NT2/D1 (cell line): ENCODE measurements around the gene FXYD3.
A peak's percentile ranks its signal among the peaks of the same experiment; 100 is the strongest.

Experiments used
- DNase-seq: peaks from one replicate; pipeline ENCODE4 v3.0.0-alpha.2; 2011; ENCODE audit warnings: low read depth, low spot score
- H3K27me3 ChIP-seq: 2 replicates; pipeline ENCODE4 v1.6.0; 2011; ENCODE audit warnings: mild to moderate bottlenecking; ENCODE audit not compliant: insufficient read length, insufficient read depth
- H3K36me3 ChIP-seq: 2 replicates; pipeline ENCODE4 v1.6.1; 2011; ENCODE audit warnings: mild to moderate bottlenecking, low read length, mixed read lengths; ENCODE audit not compliant: insufficient read depth, insufficient read length
- H3K4me1 ChIP-seq: 2 replicates; pipeline ENCODE4 v1.5.1; 2011; ENCODE audit not compliant: insufficient read depth, insufficient read length
- H3K4me3 ChIP-seq: 2 replicates; pipeline ENCODE4 v1.5.1; 2011; ENCODE audit warnings: low read depth; ENCODE audit not compliant: insufficient read length
- H3K9ac ChIP-seq: 2 replicates; pipeline ENCODE4 v1.6.0; 2011; ENCODE audit warnings: low read depth; ENCODE audit not compliant: insufficient read length
- H3K9me3 ChIP-seq: 2 replicates; pipeline ENCODE4 v1.5.1; 2011; ENCODE audit warnings: mild to moderate bottlenecking, low read length; ENCODE audit not compliant: insufficient read depth
- SUZ12 ChIP-seq: IDR thresholded peaks from 2 replicates; pipeline ENCODE4 v1.6.1; 2011; ENCODE audit not compliant: insufficient read length, insufficient read depth; ENCODE audit errors: extremely low read depth
- YY1 ChIP-seq: IDR thresholded peaks from 2 replicates; pipeline ENCODE4 v1.6.1; 2011; ENCODE audit not compliant: insufficient read length, insufficient read depth
- ZNF274 ChIP-seq: IDR thresholded peaks from 2 replicates; pipeline ENCODE4 v1.6.1; 2011; ENCODE audit warnings: mild to moderate bottlenecking, low read depth, low read length

The FXYD3 gene

GRCh38 chr19:35117799-35118198 lies 2.2 kb downstream of the FXYD3 start:
- no peak for DNase-seq
- no peaks in the 10 kb centered on the region for H3K27me3 ChIP-seq
- peaks cover 7% of the 10 kb centered on the region for H3K4me1 ChIP-seq
- no peak overlapping the region for H3K9ac ChIP-seq
- no peaks in the 10 kb centered on the region for H3K9me3 ChIP-seq
- no peaks in the 10 kb centered on the region for H3K36me3 ChIP-seq
- TF ChIP-seq ZNF274 (no peak), SUZ12 (no peak), YY1 (no peak)
- no peak overlapping the region for H3K4me3 ChIP-seq

GRCh38 chr19:35118268-35119020 lies 2.8 kb downstream of the FXYD3 start:
- DNase-seq = no peak
- H3K4me3 ChIP-seq = no peak overlapping the region
- no peak for TF ChIP-seq SUZ12
- no peak for TF ChIP-seq ZNF274
- TF ChIP-seq YY1 = no peak
- H3K9me3 ChIP-seq = no peaks in the 10 kb centered on the region
- H3K9ac ChIP-seq = no peak overlapping the region
- peaks cover 10% of the 10 kb centered on the region for H3K4me1 ChIP-seq
- H3K27me3 ChIP-seq = no peaks in the 10 kb centered on the region
- H3K36me3 ChIP-seq = no peaks in the 10 kb centered on the region

- Histone ChIP-seq H3K4me1 (peaks cover 10% of the 10 kb centered on the region), H3K27me3 (no peaks in the 10 kb centered on the region), H3K9me3 (no peaks in the 10 kb centered on the region), H3K4me3 (no peak overlapping the region), H3K9ac (no peak overlapping the region), H3K36me3 (no peaks in the 10 kb centered on the region)
- no peak for DNase-seq
- no peak for TF ChIP-seq ZNF274
- TF ChIP-seq SUZ12 = no peak
- TF ChIP-seq YY1 = no peak
These were observed 3.5 kb downstream of the FXYD3 start for GRCh38 chr19:35119091-35119490.

GRCh38 chr19:35119578-35120155 lies 4.0 kb downstream of the FXYD3 start:
- Histone ChIP-seq H3K36me3 (no peaks in the 10 kb centered on the region), H3K4me1 (peaks cover 10% of the 10 kb centered on the region), H3K27me3 (no peaks in the 10 kb centered on the region), H3K9ac (no peak overlapping the region), H3K4me3 (no peak overlapping the region), H3K9me3 (no peaks in the 10 kb centered on the region)
- DNase-seq = no peak
- no peak for TF ChIP-seq SUZ12
- no peak for TF ChIP-seq YY1
- TF ChIP-seq ZNF274 = no peak

GRCh38 chr19:35120492-35120891 lies 4.9 kb downstream of the FXYD3 start:
- DNase-seq = no peak
- TF ChIP-seq SUZ12 (no peak), ZNF274 (no peak), YY1 (no peak)
- peaks cover 13% of the 10 kb centered on the region for H3K4me1 ChIP-seq
- no peaks in the 10 kb centered on the region for H3K36me3 ChIP-seq
- no peaks in the 10 kb centered on the region for H3K9me3 ChIP-seq
- H3K4me3 ChIP-seq = no peak overlapping the region
- H3K9ac ChIP-seq = no peak overlapping the region
- H3K27me3 ChIP-seq = no peaks in the 10 kb centered on the region

GRCh38 chr19:35120898-35121297 lies 5.3 kb downstream of the FXYD3 start:
- no peak for DNase-seq
- no peak overlapping the region for H3K4me3 ChIP-seq
- no peak overlapping the region for H3K9ac ChIP-seq
- no peaks in the 10 kb centered on the region for H3K9me3 ChIP-seq
- H3K4me1 ChIP-seq = peaks cover 13% of the 10 kb centered on the region
- H3K36me3 ChIP-seq = no peaks in the 10 kb centered on the region
- no peaks in the 10 kb centered on the region for H3K27me3 ChIP-seq
- TF ChIP-seq ZNF274 = no peak
- no peak for TF ChIP-seq YY1
- TF ChIP-seq SUZ12 = no peak

- Histone ChIP-seq H3K4me3 (no peak overlapping the region), H3K9ac (peak overlapping the region; percentile 36)
- TF ChIP-seq SUZ12 (no peak), ZNF274 (no peak), YY1 (no peak)
These were observed 7.3 kb downstream of the FXYD3 start for GRCh38 chr19:35122687-35123551.

More at GRCh38 chr19:35122687-35123551, 7.3 kb downstream of the FXYD3 start:
- no peak for DNase-seq
- Histone ChIP-seq H3K27me3 (no peaks in the 10 kb centered on the region), H3K4me1 (peaks cover 13% of the 10 kb centered on the region), H3K36me3 (no peaks in the 10 kb centered on the region), H3K9me3 (no peaks in the 10 kb centered on the region)
